OCI-LY7 (cell line): Measurements from ENCODE around the gene SF3A1. TPM values are rescaled to one million over a fixed set of nuclear protein-coding genes. Genes with fewer than 3 reads are reported as not detected.
A peak's percentile ranks its signal among the peaks of the same experiment; 100 is the strongest.

Experiments used
- BruUV-seq: library from RNA; stranded (reverse); fragments of 400-500 nt; replicated peaks from 2 replicates; lab custom pipeline; 2021; lab: Mats Ljungman, UMichigan
- CTCF ChIA-PET: fragments of 300-600 bp; sonication (Branson Sonifier 250); formaldehyde crosslinking; loops from one replicate; lab custom pipeline; 2022; ENCODE audit warnings: antibody characterized with exemption; ENCODE audit not compliant: unreplicated experiment; lab: Charles Lee
- POLR2A ChIA-PET: fragments of 300-600 bp; sonication (Branson Sonifier 250); formaldehyde crosslinking; loops from one replicate; lab custom pipeline; 2022; ENCODE audit warnings: antibody characterized with exemption; lab: Charles Lee
- DNase-seq: peaks from one replicate; pipeline ENCODE4 v3.0.0-alpha.2; 2015; ENCODE audit warnings: low spot score
- H2AFZ ChIP-seq: fragments of 200-600 bp; sonication (generic), shearing (Covaris generic); 2 replicates; pipeline ENCODE4 v1.6.1; 2014; ENCODE audit warnings: mild to moderate bottlenecking, antibody characterized with exemption, low read length, moderate library complexity
- H3K27ac ChIP-seq: fragments of 200-600 bp; sonication (generic); 2 replicates; pipeline ENCODE4 v1.5.1; 2014; ENCODE audit warnings: mixed run types, low read depth, mild to moderate bottlenecking, moderate library complexity, low read length, inconsistent platforms; ENCODE audit not compliant: poor library complexity, severe bottlenecking
- H3K36me3 ChIP-seq: fragments of 200-600 bp; sonication (generic); 2 replicates; pipeline ENCODE4 v1.6.1; 2014; ENCODE audit warnings: mild to moderate bottlenecking, antibody characterized with exemption, low read length, moderate library complexity, mixed read lengths; ENCODE audit not compliant: insufficient read depth
- H3K4me1 ChIP-seq: fragments of 200-600 bp; sonication (generic); 2 replicates; pipeline ENCODE4 v1.5.1; 2014; ENCODE audit warnings: mild to moderate bottlenecking, low read length; ENCODE audit not compliant: insufficient read depth, poor library complexity, severe bottlenecking
- H3K4me2 ChIP-seq: fragments of 200-600 bp; sonication (generic); 2 replicates; pipeline ENCODE4 v1.6.1; 2014; ENCODE audit warnings: mild to moderate bottlenecking, low read length
- H3K4me3 ChIP-seq: fragments of 200-600 bp; sonication (generic); 2 replicates; pipeline ENCODE4 v1.5.1; 2014; ENCODE audit warnings: mild to moderate bottlenecking, low read depth, low read length; ENCODE audit not compliant: poor library complexity, severe bottlenecking
- H3K79me2 ChIP-seq: fragments of 200-600 bp; sonication (generic); 2 replicates; pipeline ENCODE4 v1.6.1; 2016; ENCODE audit warnings: low read depth, mild to moderate bottlenecking, low read length, moderate library complexity, mixed read lengths; ENCODE audit not compliant: insufficient read depth
- H3K9me2 ChIP-seq: fragments of 200-600 bp; sonication (generic); 2 replicates; pipeline ENCODE4 v1.6.1; 2016; ENCODE audit warnings: mild to moderate bottlenecking, low read length, mixed read lengths; ENCODE audit not compliant: insufficient read depth
- H3K9me3 ChIP-seq: fragments of 200-600 bp; sonication (generic); 2 replicates; pipeline ENCODE4 v1.6.1; 2014; ENCODE audit warnings: mild to moderate bottlenecking, mixed run types, low read length, mixed read lengths
- H4K20me1 ChIP-seq: fragments of 200-600 bp; sonication (generic); 2 replicates; pipeline ENCODE4 v1.6.1; 2014; ENCODE audit warnings: mild to moderate bottlenecking, antibody characterized with exemption, low read length, moderate library complexity, mixed read lengths; ENCODE audit not compliant: insufficient read depth
- CTCF ChIP-seq: fragments of 200-600 bp; sonication (generic); conservative IDR thresholded peaks from 2 replicates; pipeline ENCODE4 v1.5.1; 2014; ENCODE audit warnings: mild to moderate bottlenecking, antibody characterized with exemption, low read length, moderate library complexity, mixed read lengths
- EZH2phosphoT487 ChIP-seq: fragments of 200-600 bp; sonication (generic); IDR thresholded peaks from 2 replicates; pipeline ENCODE4 v1.6.1; 2018; ENCODE audit warnings: low read depth, borderline replicate concordance, mild to moderate bottlenecking, mixed run types, antibody characterized with exemption, low read length, moderate library complexity, mixed read lengths
- intact Hi-C: fragments of 100-400 bp; cut with micrococcal nuclease; formaldehyde crosslinking; loops from one replicate; pipeline ENCODE4 v1.10.0; 2022; ENCODE audit not compliant: unreplicated experiment
- total RNA-seq, 2 experiments: library from RNA; depleted of rRNA in 1 of 2; stranded (reverse); fragments of >200 nt in 1 of 2; shearing (Covaris generic) in 1 of 2; gene quantifications; 2 replicates each; pipeline ENCODE4 v1.2.3, GENCODE V29; 2014 to 2022

Gene SF3A1
- total RNA-seq, 2 experiments from 2014 or later, result 71.8 to 200 TPM

GRCh38 chr22:30287648-30288418, 68.9 kb downstream of the SF3A1 start:
- CTCF ChIA-PET, result interaction anchor here (0.8 to 2.2 kb wide), 15 partner anchors 13 to 139 kb away, joined by 3 to 11 read pairs (median 5); partner anchors contain the start of genes RNF215 and TBC1D10A
- Histone ChIP-seq H3K9me2 (no peaks in the 10 kb centered on the region), H3K4me3 (no peak overlapping the region), H4K20me1 (no peaks in the 10 kb centered on the region), H3K27ac (no peak overlapping the region), H3K79me2 (no peaks in the 10 kb centered on the region), H2AFZ (no peak overlapping the region), H3K4me1 (peaks cover 31% of the 10 kb centered on the region), H3K36me3 (0 out of 2 replicates have a peak, but pooled peaks cover 5% of the 10 kb centered on the region), H3K4me2 (peak overlapping the region; percentile 82; the same call in 1 of the 2 replicates), H3K9me3 (no peaks in the 10 kb centered on the region)
- POLR2A ChIA-PET, result interaction anchor here (0.5 to 3.3 kb wide), 6 partner anchors 10 to 148 kb away, joined by 3 to 14 read pairs (median 3); partner anchors contain the start of gene TBC1D10A
- BruUV-seq, result no TSS peak
- TF ChIP-seq CTCF (peak; percentile 97), EZH2phosphoT487 (no peak)
- peak; percentile 87 for DNase-seq
- intact Hi-C loops, result loop anchor here (1.0 to 10.0 kb wide), 8 partner anchors 17 to 197 kb away; partner anchors contain the start of genes RNF215 and SF3A1

GRCh38 chr22:30286813-30287647, 69.7 kb downstream of the SF3A1 start:
- no peaks in the 10 kb centered on the region for H3K79me2 ChIP-seq
- intact Hi-C loops, result loop anchor here (1.0 to 10.0 kb wide), 7 partner anchors 24 to 198 kb away; partner anchors contain the start of genes RNF215 and SF3A1
- no peaks in the 10 kb centered on the region for H3K9me2 ChIP-seq
- 0 out of 2 replicates have a peak, but pooled peaks cover 5% of the 10 kb centered on the region for H3K36me3 ChIP-seq
- POLR2A ChIA-PET, result interaction anchor here (3.3 kb wide), 1 partner anchor 16 kb away, joined by 14 read pairs; no protein-coding TSS in a partner anchor
- no peak overlapping the region for H2AFZ ChIP-seq
- no peak overlapping the region for H3K4me2 ChIP-seq
- H3K4me3 ChIP-seq, result no peak overlapping the region
- no peaks in the 10 kb centered on the region for H3K9me3 ChIP-seq
- TF ChIP-seq CTCF, result peak; percentile 90
- TF ChIP-seq EZH2phosphoT487, result no peak
- no peak overlapping the region for H3K27ac ChIP-seq
- H3K4me1 ChIP-seq, result peaks cover 31% of the 10 kb centered on the region
- peak; percentile 73 for DNase-seq
- BruUV-seq, result no TSS peak
- CTCF ChIA-PET, result interaction anchor here (0.9 to 2.2 kb wide), 10 partner anchors 18 to 140 kb away, joined by 5 to 11 read pairs (median 6); partner anchors contain the start of genes RNF215 and TBC1D10A
- H4K20me1 ChIP-seq, result no peaks in the 10 kb centered on the region
